Measurements from ENCODE around the gene ZSCAN31.

DNA sequence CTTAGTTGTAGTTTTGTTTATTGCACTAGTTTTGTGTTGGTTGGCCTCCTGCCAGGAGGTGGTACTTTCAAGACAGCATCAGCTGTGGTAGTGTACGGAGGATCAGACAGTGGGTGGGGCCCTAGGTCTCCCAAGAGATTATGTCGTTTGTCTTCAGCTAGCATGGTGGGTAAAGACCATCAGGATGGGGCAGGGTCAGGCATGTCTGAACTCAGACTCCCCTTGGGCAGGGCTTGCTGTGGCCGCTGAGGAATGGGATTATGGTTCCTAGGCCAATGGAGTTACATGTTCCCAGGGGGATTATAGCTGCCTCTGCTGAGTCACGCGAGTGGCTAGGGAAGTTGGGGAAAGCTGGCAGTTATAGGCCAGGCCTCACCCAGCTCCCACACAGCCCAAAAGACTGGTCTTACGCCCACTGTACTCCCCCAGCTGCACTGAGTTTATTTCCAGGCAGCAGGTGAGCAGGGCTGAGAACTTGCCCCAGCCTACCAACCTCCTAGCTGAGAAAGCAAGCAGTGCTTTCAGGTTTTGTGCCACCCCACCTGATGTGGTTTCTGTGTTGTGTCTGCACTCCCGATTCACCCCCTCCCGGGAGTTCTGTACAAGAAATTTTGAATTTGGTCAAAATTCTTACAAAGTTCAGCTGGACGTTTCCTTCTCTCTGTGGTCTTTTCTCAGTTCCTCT lies 24.7 kb downstream of the ZSCAN31 start:
- no peak for TF ChIP-seq POLR2AphosphoS5 (IDR thresholded peaks at IDR 0.05; ENCODE audit: low read depth, low read length)
- TF ChIP-seq REST (IDR thresholded peaks at IDR 0.05; ENCODE audit: insufficient read depth in 1 of 2, low read depth in 2 of 2, low read length in 2 of 2): no peak

All from PFSK-1 (cell line).